GM12873 (cell line): ENCODE measurements around the gene TMEM176B.

Source experiments
- CTCF ChIP-seq: IDR thresholded peaks from 2 replicates; pipeline ENCODE4 v1.5.1; 2012; ENCODE audit warnings: low read depth, mild to moderate bottlenecking, moderate library complexity, low read length, control low read depth; ENCODE audit not compliant: insufficient read depth; ENCODE audit errors: missing control alignments

The TMEM176B gene

GRCh38 chr7:150778014-150778737 is 22.0 kb downstream of the TMEM176B start:
- TF ChIP-seq CTCF, result no peak

GRCh38 chr7:150769768-150770167 is 30.4 kb downstream of the TMEM176B start:
- TF ChIP-seq CTCF, result no peak

GRCh38 chr7:150766334-150766709 is 33.8 kb downstream of the TMEM176B start:
- no peak for TF ChIP-seq CTCF

GRCh38 chr7:150759479-150759878 is 40.7 kb downstream of the TMEM176B start:
- no peak for TF ChIP-seq CTCF

GRCh38 chr7:150756858-150757257 is 43.3 kb downstream of the TMEM176B start:
- TF ChIP-seq CTCF, result peak; percentile 57

- TF ChIP-seq CTCF, result no peak
Observed at GRCh38 chr7:150756166-150756565, 44.0 kb downstream of the TMEM176B start.

GRCh38 chr7:150755473-150756099 is 44.6 kb downstream of the TMEM176B start:
- no peak for TF ChIP-seq CTCF
